MCF 10A (cell line): Measurements from ENCODE around the gene PDCD7. TPM values are rescaled to one million over a fixed set of nuclear protein-coding genes. Genes with fewer than 3 reads are reported as not detected.

Experiments
- BruUV-seq: library from RNA; stranded (reverse); fragments of 400-500 nt; replicated peaks from 2 replicates; lab custom pipeline; 2021; lab: Mats Ljungman, UMichigan
- CTCF ChIA-PET: fragments of 300-600 bp; sonication (Branson Sonifier 250); formaldehyde crosslinking; extraction: SDS; loops from one replicate; lab custom pipeline; 2021; ENCODE audit warnings: antibody characterized with exemption, inconsistent platforms; lab: Yijun Ruan, JAX
- POLR2A ChIA-PET: fragments of 300-600, 350-650 bp; sonication (Branson Sonifier 250); formaldehyde crosslinking; extraction: SDS; loops from one replicate; lab custom pipeline; 2020; ENCODE audit warnings: antibody characterized with exemption, inconsistent platforms; lab: Yijun Ruan, JAX
- DNase-seq: peaks from one replicate; pipeline ENCODE4 v3.0.0-alpha.2; 2018; ENCODE audit not compliant: unreplicated experiment
- H3K27ac Mint-ChIP-seq: one replicate; pipeline ENCODE4 v1.8.0; 2022; ENCODE audit warnings: mild to moderate bottlenecking, low read depth, mixed read lengths; ENCODE audit not compliant: unreplicated experiment
- H3K27me3 Mint-ChIP-seq: one replicate; pipeline ENCODE4 v1.8.0; 2022; ENCODE audit warnings: mixed read lengths; ENCODE audit not compliant: insufficient read depth, unreplicated experiment
- H3K36me3 Mint-ChIP-seq: one replicate; pipeline ENCODE4 v1.8.0; 2022; ENCODE audit warnings: mild to moderate bottlenecking, moderate library complexity, mixed read lengths; ENCODE audit not compliant: insufficient read depth, unreplicated experiment
- H3K4me1 Mint-ChIP-seq: one replicate; pipeline ENCODE4 v1.8.0; 2022; ENCODE audit warnings: mixed read lengths; ENCODE audit not compliant: insufficient read depth, unreplicated experiment
- H3K4me3 Mint-ChIP-seq: one replicate; pipeline ENCODE4 v1.8.0; 2022; ENCODE audit warnings: mild to moderate bottlenecking, moderate library complexity, mixed read lengths; ENCODE audit not compliant: unreplicated experiment
- H3K9me3 Mint-ChIP-seq: one replicate; pipeline ENCODE4 v1.8.0; 2022; ENCODE audit warnings: mixed read lengths; ENCODE audit not compliant: unreplicated experiment
- CTCF ChIP-seq: fragments of 200-600 bp; IDR thresholded peaks from one replicate; pipeline ENCODE4 v1.8.0; 2022; ENCODE audit warnings: antibody characterized with exemption, mild to moderate bottlenecking; ENCODE audit not compliant: unreplicated experiment
- intact Hi-C: fragments of 100-400 bp; cut with micrococcal nuclease; formaldehyde crosslinking; loops from 2 replicates; pipeline ENCODE4 v1.14.1; 2022
- total RNA-seq: library from RNA; stranded (reverse); gene quantifications from 2 replicates; pipeline ENCODE4 v1.2.3, GENCODE V29; 2022

Gene PDCD7
- total RNA-seq, 1 experiment from 2014 or later, result 26.3 TPM

GRCh38 chr15:65099336-65099735 is 34.3 kb downstream of the PDCD7 start:
- no peak overlapping the region for H3K27ac Mint-ChIP-seq
- TF ChIP-seq CTCF, result no peak
- intact Hi-C loops, result no loop called here

GRCh38 chr15:65097651-65098263 is 35.9 kb downstream of the PDCD7 start:
- H3K27ac Mint-ChIP-seq, result no peak overlapping the region
- CTCF ChIA-PET, result interaction anchor here (1.5 kb wide), 1 partner anchor 17 kb away, joined by 4 read pairs; the partner anchor contains the start of gene UBAP1L
- DNase-seq, result no peak
- POLR2A ChIA-PET, result no interaction called here
- no peak overlapping the region for H3K4me3 Mint-ChIP-seq
- no peak for TF ChIP-seq CTCF
- H3K27me3 Mint-ChIP-seq, result no peaks in the 10 kb centered on the region
- H3K36me3 Mint-ChIP-seq, result peaks cover 18% of the 10 kb centered on the region
- H3K4me1 Mint-ChIP-seq, result no peaks in the 10 kb centered on the region
- H3K9me3 Mint-ChIP-seq, result no peaks in the 10 kb centered on the region
- BruUV-seq, result no TSS peak
- intact Hi-C loops, result no loop called here

More at GRCh38 chr15:65099336-65099735, 34.3 kb downstream of the PDCD7 start:
- DNase-seq, result no peak
- H3K27me3 Mint-ChIP-seq, result no peaks in the 10 kb centered on the region
- H3K4me3 Mint-ChIP-seq, result no peak overlapping the region
- ChIA-PET POLR2A (no interaction called here), CTCF (interaction anchor here (0.6 to 0.8 kb wide), 2 partner anchors 11 to 45 kb away, joined by 3 read pairs; no protein-coding TSS in a partner anchor)
- H3K9me3 Mint-ChIP-seq, result no peaks in the 10 kb centered on the region
- no peaks in the 10 kb centered on the region for H3K4me1 Mint-ChIP-seq
- BruUV-seq, result no TSS peak
- H3K36me3 Mint-ChIP-seq, result peaks cover 31% of the 10 kb centered on the region

GRCh38 chr15:65096481-65097385 is 36.9 kb downstream of the PDCD7 start:
- no peak for TF ChIP-seq CTCF
- no peaks in the 10 kb centered on the region for H3K9me3 Mint-ChIP-seq
- no peaks in the 10 kb centered on the region for H3K27me3 Mint-ChIP-seq
- peaks cover 16% of the 10 kb centered on the region for H3K36me3 Mint-ChIP-seq
- intact Hi-C loops, result no loop called here
- no peak overlapping the region for H3K4me3 Mint-ChIP-seq
- no peak for DNase-seq
- no peaks in the 10 kb centered on the region for H3K4me1 Mint-ChIP-seq
- H3K27ac Mint-ChIP-seq, result no peak overlapping the region
- POLR2A ChIA-PET, result no interaction called here
- no TSS peak for BruUV-seq
- CTCF ChIA-PET, result interaction anchor here (0.5 to 1.5 kb wide), 5 partner anchors 9 to 112 kb away, joined by 3 to 4 read pairs (median 4); partner anchors contain the start of gene UBAP1L

- intact Hi-C loops, result no loop called here
- Mint-ChIP-seq H3K27ac (no peak overlapping the region), H3K4me3 (no peak overlapping the region), H3K9me3 (no peaks in the 10 kb centered on the region), H3K27me3 (no peaks in the 10 kb centered on the region), H3K36me3 (peaks cover 6% of the 10 kb centered on the region), H3K4me1 (no peaks in the 10 kb centered on the region)
- POLR2A ChIA-PET, result interaction anchor here (0.6 kb wide), 1 partner anchor 395 kb away, joined by 3 read pairs; no protein-coding TSS in a partner anchor
- CTCF ChIA-PET, result interaction anchor here (0.5 to 1.2 kb wide), 3 partner anchors 44 to 111 kb away, joined by 3 to 4 read pairs (median 3); no protein-coding TSS in a partner anchor
- DNase-seq, result no peak
- TF ChIP-seq CTCF, result no peak
- BruUV-seq, result no TSS peak
Measured at GRCh38 chr15:65095747-65096104, 37.9 kb downstream of the PDCD7 start.
